ENCODE data around the gene AUP1.

Gene AUP1

DNA sequence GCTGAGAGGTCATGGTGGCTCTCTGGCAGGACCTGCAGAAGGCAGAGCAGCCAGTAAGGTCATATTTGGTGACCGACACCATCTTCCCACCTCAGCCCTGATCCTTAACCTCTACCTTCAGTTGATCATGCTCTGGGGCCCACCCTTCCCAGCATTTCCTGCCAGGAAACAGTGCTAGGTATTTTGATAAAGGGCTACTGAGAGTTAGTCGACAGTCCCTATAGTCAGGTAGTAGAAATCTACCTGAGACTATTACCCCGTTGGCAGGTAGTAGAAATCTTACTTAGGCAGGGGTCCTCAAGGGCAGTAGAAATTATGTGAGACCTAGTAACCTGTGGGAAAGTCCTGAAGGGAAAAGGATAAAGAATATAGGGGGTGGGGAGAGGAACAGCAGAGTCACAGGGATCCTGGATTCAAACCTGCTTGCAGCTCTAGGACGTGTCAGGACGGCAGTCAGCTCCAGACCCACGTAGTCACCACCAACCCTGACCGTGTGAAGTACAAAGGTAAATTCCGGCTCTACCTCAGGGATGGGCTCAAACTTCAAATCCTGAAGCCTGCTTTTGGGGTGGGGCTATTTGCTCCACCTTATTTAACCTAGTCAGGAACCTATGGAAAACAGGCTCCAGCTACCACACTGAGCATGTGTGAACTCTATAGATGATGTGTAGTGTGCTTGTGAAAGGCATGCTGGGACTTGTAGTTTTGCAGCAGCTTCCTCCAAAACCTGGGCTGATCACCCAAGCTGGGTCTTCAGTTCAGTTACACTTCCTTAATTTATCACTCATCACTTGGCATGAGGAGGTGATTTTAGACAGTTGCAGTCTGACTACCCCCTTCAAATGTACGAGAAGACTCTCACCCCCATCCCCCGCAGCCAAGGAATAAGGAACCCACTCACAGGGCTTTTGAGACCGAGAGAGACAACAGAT, 3.5 kb downstream of the AUP1 start, which contains the start of gene DQX1:
TSS of gene DQX1 (minus strand) at position 515 of the 932 bp plus-strand sequence. CDS start at position 13, 502 bp downstream.
- H3K4me3 ChIP-seq (ENCODE audit: low read depth, low read length) = no peak within 1 kb of the TSS

DNA sequence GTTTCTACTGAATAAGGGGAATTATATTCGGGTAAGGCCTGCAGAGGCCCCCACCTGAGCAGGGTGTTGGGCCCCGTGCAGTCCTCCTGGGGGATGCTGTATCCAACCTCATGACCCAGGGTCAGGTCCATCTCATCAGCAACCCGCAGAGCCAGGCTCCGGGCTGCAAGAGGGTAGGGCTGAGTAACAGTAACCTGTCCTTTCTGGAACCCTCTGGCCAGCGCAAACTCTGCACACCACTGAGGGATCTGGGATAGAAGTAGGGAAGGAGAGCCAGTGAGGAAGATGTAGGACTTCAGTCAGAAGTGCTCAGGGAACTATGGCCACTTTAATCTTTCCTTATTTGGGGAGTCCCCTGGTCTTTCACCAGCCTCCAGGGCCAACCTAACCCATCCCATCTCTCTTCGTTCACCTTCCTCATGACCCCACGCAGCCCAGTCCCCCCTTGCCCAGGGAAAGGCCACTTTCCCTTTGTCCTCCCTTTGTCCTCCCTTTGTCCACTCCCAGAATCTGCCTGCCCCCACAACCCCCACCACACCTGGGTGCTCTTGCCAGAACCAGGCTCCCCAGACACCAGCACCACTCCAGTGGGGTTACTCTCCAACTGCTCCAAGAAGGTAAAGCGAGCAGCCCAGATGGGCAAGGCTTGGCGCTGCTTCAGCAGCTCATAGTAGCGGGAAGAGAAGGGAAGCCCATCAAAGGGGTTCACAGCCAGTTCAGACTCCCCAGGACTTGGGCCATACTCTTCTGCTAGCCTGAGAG, 4.4 kb downstream of the AUP1 start:
- TF ChIP-seq CTCF (IDR thresholded peaks at IDR 0.05; ENCODE audit: low read depth, low read length) = no peak
- DNase-seq = no peak
- Histone ChIP-seq H3K27me3 (ENCODE audit: insufficient read depth, low read depth, severe bottlenecking) (no peaks in the 10 kb centered on the region), H3K4me3 (ENCODE audit: low read depth, low read length) (no peak overlapping the region), H3K9me3 (ENCODE audit: severe bottlenecking) (no peaks in the 10 kb centered on the region), H3K27ac (no peak overlapping the region), H3K36me3 (peaks cover 35% of the 10 kb centered on the region)

More for the DNA sequence above, 3.5 kb downstream of the AUP1 start, which contains the start of gene DQX1:
- no peaks in the 10 kb centered on the region for H3K27me3 ChIP-seq (ENCODE audit: insufficient read depth, low read depth, severe bottlenecking)
- DNase-seq = peak; percentile 50
- TF ChIP-seq CTCF (IDR thresholded peaks at IDR 0.05; ENCODE audit: low read depth, low read length) = no peak
- no peaks in the 10 kb centered on the region for H3K9me3 ChIP-seq (ENCODE audit: severe bottlenecking)
- no peak within 1 kb of the TSS for H3K27ac ChIP-seq
- peaks cover 37% of the 10 kb centered on the region for H3K36me3 ChIP-seq

- Histone ChIP-seq H3K27ac (no peak overlapping the region), H3K9me3 (ENCODE audit: severe bottlenecking) (no peaks in the 10 kb centered on the region), H3K4me3 (ENCODE audit: low read depth, low read length) (no peak overlapping the region), H3K36me3 (peaks cover 35% of the 10 kb centered on the region), H3K27me3 (ENCODE audit: insufficient read depth, low read depth, severe bottlenecking) (no peaks in the 10 kb centered on the region)
- TF ChIP-seq CTCF (IDR thresholded peaks at IDR 0.05; ENCODE audit: low read depth, low read length) = no peak
- no peak for DNase-seq
Observed at GRCh38 chr2:74524005-74524404, 5.5 kb downstream of the AUP1 start.

- Histone ChIP-seq H3K4me3 (ENCODE audit: low read depth, low read length) (no peak overlapping the region), H3K27me3 (ENCODE audit: insufficient read depth, low read depth, severe bottlenecking) (no peaks in the 10 kb centered on the region), H3K27ac (no peak overlapping the region), H3K9me3 (ENCODE audit: severe bottlenecking) (no peaks in the 10 kb centered on the region), H3K36me3 (peaks cover 24% of the 10 kb centered on the region)
- no peak for TF ChIP-seq CTCF (IDR thresholded peaks at IDR 0.05; ENCODE audit: low read depth, low read length)
- DNase-seq = no peak
Observed at GRCh38 chr2:74522516-74522915, 7.0 kb downstream of the AUP1 start.

DNA sequence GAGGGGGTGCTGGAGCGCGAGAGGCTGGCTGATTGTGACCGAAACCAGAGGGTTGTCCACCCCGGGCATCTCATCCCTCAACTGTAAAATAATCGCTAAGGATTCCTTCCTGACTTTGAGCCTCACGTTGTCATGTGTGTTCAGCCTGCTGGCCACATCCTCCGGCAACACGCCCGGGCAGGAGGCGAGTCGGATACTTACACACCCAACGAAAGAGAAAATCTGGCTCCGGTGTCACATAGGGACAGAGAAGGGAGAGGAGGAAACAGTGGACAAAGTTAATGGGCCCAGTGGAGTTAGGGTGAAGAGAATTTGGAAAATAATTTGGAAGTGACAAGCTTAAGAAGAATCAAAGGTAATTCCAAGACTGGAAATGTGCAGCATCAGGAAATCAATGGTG, 12.9 kb downstream of the AUP1 start:
- DNase-seq = peak; percentile 63
- Histone ChIP-seq H3K4me3 (ENCODE audit: low read depth, low read length) (no peak overlapping the region), H3K9me3 (ENCODE audit: severe bottlenecking) (no peaks in the 10 kb centered on the region), H3K27me3 (ENCODE audit: insufficient read depth, low read depth, severe bottlenecking) (no peaks in the 10 kb centered on the region), H3K27ac (peak overlapping the region; percentile 61), H3K36me3 (peaks cover 10% of the 10 kb centered on the region; the same call in 1 of the 2 replicates)
- TF ChIP-seq CTCF (IDR thresholded peaks at IDR 0.05; ENCODE audit: low read depth, low read length) = no peak

Measured in WERI-Rb-1 (cell line).